Transverse colon (tissue), 4 donors: ENCODE data around the gene ACSS2. TPM values are rescaled to one million over a fixed set of nuclear protein-coding genes. Genes with fewer than 3 reads are reported as not detected.
A peak's percentile ranks its signal among the peaks of the same experiment; 100 is the strongest.

Source experiments
- DNase-seq: peaks from one replicate; pipeline ENCODE4 v3.0.0-alpha.2; 2019
- H3K27ac ChIP-seq, 4 donors: fragments of 200-600 bp; sonication (generic); 2 replicates each; pipeline ENCODE4 v1.5.1; 2016 to 2018; ENCODE audit warnings: inconsistent platforms in 4 of 4
- H3K27me3 ChIP-seq: fragments of 200-600 bp; sonication (generic); 2 replicates; pipeline ENCODE4 v1.5.1; 2017; ENCODE audit warnings: inconsistent platforms
- H3K36me3 ChIP-seq, 4 donors: fragments of 200-600 bp; sonication (generic); 2 replicates each; pipeline ENCODE4 v1.5.1; 2017 to 2019; ENCODE audit warnings: inconsistent platforms in 4 of 4
- H3K4me1 ChIP-seq, 4 donors: fragments of 200-600 bp; sonication (generic); 2 replicates each; pipeline ENCODE4 v1.5.1; 2017 to 2020; ENCODE audit warnings: inconsistent platforms in 4 of 4
- H3K4me3 ChIP-seq, 4 donors: fragments of 200-600 bp; sonication (generic); 1 replicate in 1 of 4; 2 replicates in 3 of 4; pipeline versions ENCODE4 v1.5.1 to v1.6.1; 2017 to 2019; ENCODE audit warnings: inconsistent platforms in 4 of 4
- H3K9me3 ChIP-seq, 2 donors: fragments of 200-600 bp; sonication (generic); 2 replicates each; pipeline ENCODE4 v1.5.1; 2017 to 2019; ENCODE audit warnings: inconsistent platforms in 2 of 2
- CTCF ChIP-seq, 5 experiments: fragments of 200-600 bp in 3 of 5; fragments of 450-650 bp in 2 of 5; sonication (generic) in 3 of 5; IDR thresholded peaks; 1 replicate in 2 of 5; 2 replicates in 3 of 5; pipeline ENCODE4 v1.5.1; 2016 to 2017; ENCODE audit warnings: antibody characterized with exemption in 5 of 5, inconsistent platforms in 3 of 5, mild to moderate bottlenecking in 2 of 5, moderate library complexity in 1 of 5
- EP300 ChIP-seq: sonication (generic); formaldehyde crosslinking; IDR thresholded peaks from one replicate; pipeline ENCODE4 v1.6.1; 2017; ENCODE audit warnings: antibody characterized with exemption, low read depth
- POLR2A ChIP-seq: fragments of 450-650 bp; IDR thresholded peaks from one replicate; pipeline ENCODE4 v1.6.1; 2016; ENCODE audit warnings: antibody characterized with exemption, mild to moderate bottlenecking, moderate library complexity
- POLR2AphosphoS5 ChIP-seq, 3 donors: sonication (generic); formaldehyde crosslinking; IDR thresholded peaks; one replicate each; pipeline ENCODE4 v1.6.1; 2016; ENCODE audit warnings: antibody characterized with exemption in 3 of 3
- WGBS, 2 donors: methylation state at CpG; one replicate each; pipeline ENCODE4 v1.1.5; 2018; ENCODE audit warnings: low coverage in 1 of 2; 5-methylcytosine and 5-hydroxymethylcytosine counted together
- in situ Hi-C, 4 donors: fragments of 200-750 bp; cut with MboI; loops; one replicate each; pipeline versions ENCODE4 v1.15.0 to v1.15.1; 2017; ENCODE audit warnings: low sequenced_read_pairs in 3 of 4, low pct_ligation_motif_present in 1 of 4, low pct_unique_long_range_greater_than_20kb in 1 of 4
- intact Hi-C: fragments of 100-400 bp; cut with DNase I; formaldehyde crosslinking; loops from one replicate; pipeline ENCODE4 v1.15.1; 2023; ENCODE audit warnings: low total_unique reads
- total RNA-seq, 4 donors: library from RNA; depleted of rRNA; stranded (reverse); fragments of >200 nt; gene quantifications; one replicate each; pipeline ENCODE4 v1.1.0, GENCODE V29; 2016

Gene ACSS2
- total RNA-seq, 4 donors from 2014 or later, result 257 to 393 (median 359) TPM

GRCh38 chr20:34948030-34948429 lies 71.6 kb downstream of the ACSS2 start:
- Histone ChIP-seq H3K27ac (peak overlapping the region in 2 of 4 donors; percentile 64 to 71), H3K4me1 (peaks cover 0 to 57% (median 24%) of the 10 kb centered on the region in 4 donors), H3K4me3 (no peak overlapping the region), H3K36me3 (peaks cover 0 to 10% (median 1%) of the 10 kb centered on the region in 4 donors), H3K9me3 (no peaks in the 10 kb centered on the region), H3K27me3 (no peaks in the 10 kb centered on the region)
- in situ Hi-C loops, result no loop called here
- DNase-seq, result no peak
- intact Hi-C loops, result no loop called here
- TF ChIP-seq CTCF (IDR thresholded peaks at IDR 0.05) (no peak), EP300 (no peak), POLR2AphosphoS5 (IDR thresholded peaks at IDR 0.05) (no peak), POLR2A (no peak)

DNA sequence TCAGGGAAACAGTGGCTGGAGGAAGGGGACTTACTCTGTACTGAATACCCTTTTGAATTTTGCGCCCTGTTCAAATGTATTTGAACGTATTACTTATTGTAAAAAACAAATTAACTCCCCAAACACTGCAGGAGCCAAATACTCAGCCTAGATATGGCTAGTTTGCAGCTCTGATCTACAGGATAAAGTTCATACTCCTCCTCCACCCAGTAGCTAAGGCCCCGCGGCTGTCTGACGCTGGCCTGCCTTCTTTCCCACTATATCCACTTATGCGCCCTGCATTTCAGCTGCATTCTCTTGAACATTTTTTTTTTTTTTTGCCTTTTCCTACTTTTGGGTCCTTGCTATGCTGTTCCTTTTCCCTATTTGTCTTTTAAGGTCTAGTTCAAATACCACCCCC lies 72.7 kb downstream of the ACSS2 start:
- peak; percentile 46 for DNase-seq
- intact Hi-C loops (no loop called here), in situ Hi-C loops (no loop called here)
- peaks cover 0 to 58% (median 24%) of the 10 kb centered on the region in 4 donors for H3K4me1 ChIP-seq
- no peak overlapping the region for H3K4me3 ChIP-seq
- no peaks in the 10 kb centered on the region for H3K9me3 ChIP-seq
- TF ChIP-seq CTCF (IDR thresholded peaks at IDR 0.05) (no peak), POLR2A (no peak), POLR2AphosphoS5 (IDR thresholded peaks at IDR 0.05) (no peak), EP300 (no peak)
- WGBS, 2 donors, result 48 to 55% methylated on average over 6 of the region's 6 CpGs
- no peaks in the 10 kb centered on the region for H3K27me3 ChIP-seq
- peaks cover 0 to 10% (median 0%) of the 10 kb centered on the region in 4 donors for H3K36me3 ChIP-seq
- peak overlapping the region; percentile 60 to 71 (median 64) for H3K27ac ChIP-seq

GRCh38 chr20:34951252-34951651 lies 74.8 kb downstream of the ACSS2 start:
- no peak overlapping the region for H3K4me3 ChIP-seq
- in situ Hi-C loops (no loop called here), intact Hi-C loops (no loop called here)
- H3K27me3 ChIP-seq, result no peaks in the 10 kb centered on the region
- no peak for DNase-seq
- peaks cover 11 to 55% (median 27%) of the 10 kb centered on the region in 4 donors for H3K4me1 ChIP-seq
- H3K27ac ChIP-seq, result peak overlapping the region; percentile 27 to 55 (median 44)
- no peaks in the 10 kb centered on the region for H3K9me3 ChIP-seq
- H3K36me3 ChIP-seq, result peaks cover 0 to 10% (median 0%) of the 10 kb centered on the region in 4 donors
- WGBS, 2 donors, result 70 to 100% methylated on average over 1 to 2 of the region's 2 CpGs
- TF ChIP-seq CTCF (IDR thresholded peaks at IDR 0.05) (no peak), EP300 (no peak), POLR2AphosphoS5 (IDR thresholded peaks at IDR 0.05) (no peak), POLR2A (no peak)

GRCh38 chr20:34951652-34952051 lies 75.2 kb downstream of the ACSS2 start:
- intact Hi-C loops (no loop called here), in situ Hi-C loops (no loop called here)
- WGBS, 2 donors, result 84% methylated on average over 8 of the region's 8 CpGs; no CpG with 5 or more reads in 1 of the 2 donors
- Histone ChIP-seq H3K36me3 (peaks cover 0 to 10% (median 0%) of the 10 kb centered on the region in 4 donors), H3K27me3 (no peaks in the 10 kb centered on the region), H3K27ac (peak overlapping the region; percentile 27 to 55 (median 44)), H3K9me3 (no peaks in the 10 kb centered on the region), H3K4me1 (peaks cover 11 to 53% (median 28%) of the 10 kb centered on the region in 4 donors), H3K4me3 (no peak overlapping the region)
- DNase-seq, result peak; percentile 30
- TF ChIP-seq POLR2AphosphoS5 (IDR thresholded peaks at IDR 0.05), result no peak
- no peak for TF ChIP-seq POLR2A
- TF ChIP-seq EP300, result no peak
- no peak for TF ChIP-seq CTCF (IDR thresholded peaks at IDR 0.05)
